Activated CD4-positive, alpha-beta T cell treated with anti-CD3 and anti-CD28 coated beads, Interleukin-2, amount 50 U/mL, for 24 hours (primary cell): ENCODE data around the gene KCNJ12.
A peak's percentile ranks its signal among the peaks of the same experiment; 100 is the strongest.
"Not testable (repeated sequence)": the region's sequence is repeated elsewhere in the genome, so short reads cannot be mapped to it uniquely, and the experiment has no call there.

Experiments used
- DNase-seq, 2 donors: peaks; one replicate each; pipeline ENCODE4 v3.0.0-alpha.2; 2020; ENCODE audit warnings: low read depth in 1 of 2, low spot score in 1 of 2

KCNJ12 gene

GRCh38 chr17:21436883-21437836 lies 61.0 kb downstream of the KCNJ12 start:
- not testable (repeated sequence) for DNase-seq

GRCh38 chr17:21438316-21439014 lies 62.3 kb downstream of the KCNJ12 start:
- DNase-seq: not testable (repeated sequence)

- DNase-seq: not testable (repeated sequence)
These were observed 62.8 kb downstream of the KCNJ12 start for GRCh38 chr17:21439015-21439336.

GRCh38 chr17:21445091-21445650 lies 69.0 kb downstream of the KCNJ12 start:
- DNase-seq: no peak

GRCh38 chr17:21447552-21447951 lies 71.4 kb downstream of the KCNJ12 start:
- DNase-seq: not testable (repeated sequence)

GRCh38 chr17:21449891-21450290 lies 73.7 kb downstream of the KCNJ12 start:
- DNase-seq: not testable (repeated sequence)

- no peak for DNase-seq
These were observed 75.8 kb downstream of the KCNJ12 start for GRCh38 chr17:21451975-21452374.

- peak in 1 of 2 donors; percentile 21 for DNase-seq
These were observed 76.4 kb downstream of the KCNJ12 start for GRCh38 chr17:21452377-21453143.

- DNase-seq: no peak
These were observed 77.2 kb downstream of the KCNJ12 start for GRCh38 chr17:21453144-21453898.

- DNase-seq: not testable (repeated sequence)
These were observed 77.8 kb downstream of the KCNJ12 start for GRCh38 chr17:21454006-21454405.

GRCh38 chr17:21454441-21454840 lies 78.3 kb downstream of the KCNJ12 start:
- no peak for DNase-seq

GRCh38 chr17:21455761-21456160 lies 79.6 kb downstream of the KCNJ12 start:
- DNase-seq: no peak

GRCh38 chr17:21456449-21456848 lies 80.3 kb downstream of the KCNJ12 start:
- DNase-seq: not testable (repeated sequence)

GRCh38 chr17:21457051-21458026 lies 81.2 kb downstream of the KCNJ12 start:
- peak; percentile 87 to 90 for DNase-seq

GRCh38 chr17:21458054-21458453 lies 81.9 kb downstream of the KCNJ12 start:
- no peak for DNase-seq

GRCh38 chr17:21459536-21459935 lies 83.4 kb downstream of the KCNJ12 start:
- DNase-seq: no peak

- no peak for DNase-seq
These were observed 84.2 kb downstream of the KCNJ12 start for GRCh38 chr17:21460358-21460757.

- DNase-seq: no peak
These were observed 86.1 kb downstream of the KCNJ12 start for GRCh38 chr17:21462237-21462636.

- DNase-seq: no peak
These were observed 87.1 kb downstream of the KCNJ12 start for GRCh38 chr17:21463204-21463661.
